Hippocampal formation (tissue), 2 donors: Measurements from ENCODE around the gene CA4.
A peak's percentile ranks its signal among the peaks of the same experiment; 100 is the strongest.

Experiments used
- DNase-seq, 2 donors: peaks; one replicate each; lab custom pipeline; 2025; lab: John Stamatoyannopoulos, UW

Gene CA4

DNA sequence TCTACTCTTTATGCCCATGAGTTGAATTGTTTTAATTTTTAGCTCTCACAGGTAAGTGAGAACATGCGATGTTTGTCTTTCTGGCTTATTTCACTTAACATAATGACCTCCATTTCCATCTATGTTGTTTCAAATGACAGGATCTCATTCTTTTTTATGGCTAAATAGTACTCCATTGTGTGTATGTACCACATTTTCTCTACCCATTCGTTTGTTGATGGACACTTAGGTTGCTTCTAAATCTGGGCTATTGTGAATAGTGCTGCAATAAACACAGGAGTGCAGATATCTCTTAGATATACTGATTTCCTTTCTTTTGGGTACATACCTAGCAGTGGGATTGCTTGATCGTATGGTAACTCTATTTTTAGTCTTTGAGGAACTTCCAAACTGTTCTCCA lies 19.3 kb upstream of the CA4 start:
- no peak for DNase-seq

DNA sequence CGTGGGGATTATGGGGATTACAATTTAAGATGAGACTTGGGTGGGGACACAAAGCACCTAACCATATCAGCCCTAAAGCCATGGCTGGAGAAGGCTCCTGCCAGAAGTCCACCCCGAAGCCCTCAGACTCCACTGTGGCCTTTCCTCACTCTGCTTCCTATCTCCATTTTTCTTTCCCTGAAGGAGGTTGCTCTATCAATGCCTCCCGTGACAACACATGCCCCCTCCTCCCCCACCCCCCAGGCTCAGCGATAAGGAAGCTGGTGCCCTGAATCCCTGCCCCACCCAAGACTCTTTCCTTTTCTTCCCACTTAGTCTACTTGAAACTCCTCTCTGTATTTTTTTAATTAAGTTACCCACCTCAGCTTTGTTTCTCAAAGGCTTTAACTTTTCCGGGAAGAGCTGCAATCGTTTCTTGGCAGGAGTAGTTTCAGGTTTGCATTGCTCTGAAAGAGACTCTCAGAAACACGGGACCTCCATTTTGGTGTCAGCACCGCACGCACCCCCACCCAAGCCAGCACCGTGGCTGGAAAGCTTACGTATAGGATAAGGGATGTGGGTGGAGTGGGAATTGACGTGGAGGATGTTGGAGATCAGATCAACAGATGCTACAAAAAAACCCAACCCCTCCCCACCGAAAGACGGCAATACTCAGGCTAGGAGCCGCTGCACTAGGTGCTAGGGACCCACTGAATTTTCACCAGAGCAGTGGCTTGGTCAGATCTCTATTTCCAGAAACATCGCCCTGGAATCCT lies 15.2 kb upstream of the CA4 start:
- no peak for DNase-seq

DNA sequence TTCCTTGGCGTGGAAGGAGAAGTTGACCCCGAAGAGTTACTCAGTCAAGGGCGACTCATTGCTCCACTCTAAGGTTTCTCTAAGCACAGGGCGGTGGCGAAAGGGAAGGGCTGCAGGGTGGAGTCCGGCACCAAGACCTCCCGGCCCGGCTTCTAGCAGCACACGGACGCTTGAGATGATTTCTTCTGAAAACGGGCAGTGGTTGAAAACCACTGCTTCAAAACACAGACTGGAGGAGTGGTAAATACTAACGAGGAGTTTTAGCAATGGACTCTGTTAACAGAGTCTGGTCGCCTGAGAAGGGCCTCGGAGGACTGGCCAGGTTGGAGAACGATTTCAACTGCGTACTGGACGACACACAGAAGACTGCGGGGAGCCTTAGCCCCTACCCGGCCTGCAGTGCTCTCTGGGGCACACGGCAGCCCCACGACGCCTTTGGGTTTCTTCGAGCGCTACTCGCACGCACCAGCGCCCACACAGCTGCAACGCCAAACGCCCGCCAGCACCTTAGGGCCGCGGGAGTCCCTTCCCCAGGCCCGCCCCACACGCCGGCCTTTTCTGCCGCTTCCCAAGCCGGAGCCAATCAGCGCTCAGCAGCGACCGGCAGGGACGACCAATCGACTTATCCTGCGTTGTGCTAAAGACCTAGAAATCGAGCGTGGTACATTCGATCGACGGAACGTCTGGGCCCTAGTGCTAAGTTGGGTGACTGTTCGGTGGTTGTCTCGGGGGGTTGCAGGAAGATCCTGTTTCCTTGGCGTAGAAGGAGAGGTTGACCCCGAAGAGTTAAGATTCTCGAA lies 14.4 kb upstream of the CA4 start:
- peak; percentile 84 to 85 for DNase-seq

DNA sequence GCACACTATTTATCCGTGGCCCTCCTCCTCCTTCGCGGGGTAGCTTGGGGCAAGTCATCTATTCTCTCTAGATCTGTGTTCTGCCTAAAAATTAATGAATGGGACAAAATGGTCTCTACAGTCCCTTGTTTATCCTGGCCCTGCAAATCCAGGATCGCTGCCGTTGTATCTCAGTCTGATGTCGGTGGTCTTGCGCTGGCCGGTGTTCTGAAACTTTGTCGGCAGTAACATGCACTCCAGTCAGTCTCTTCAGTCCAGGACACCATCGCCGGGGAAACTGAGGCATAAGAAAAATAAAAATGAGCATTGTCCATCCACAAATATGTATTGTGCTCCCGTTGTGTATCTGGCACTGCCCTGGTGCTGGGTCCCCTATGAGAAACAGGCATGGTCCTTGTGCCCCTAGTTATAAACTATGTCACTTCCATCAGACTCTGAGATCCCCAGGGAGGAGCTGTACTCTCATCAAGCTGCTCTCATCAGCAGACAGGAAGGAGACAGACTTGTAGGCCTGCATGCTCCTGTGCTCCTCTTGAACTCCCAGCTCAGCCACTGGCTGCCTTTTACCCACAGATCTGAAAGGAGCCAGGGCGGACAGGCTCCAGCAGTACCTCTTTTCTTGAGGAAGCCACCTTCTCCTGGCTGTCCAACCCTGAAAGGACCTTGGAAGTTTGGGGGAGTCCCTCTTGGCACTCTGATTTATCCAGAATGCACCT lies 13.7 kb upstream of the CA4 start:
- no peak for DNase-seq

DNA sequence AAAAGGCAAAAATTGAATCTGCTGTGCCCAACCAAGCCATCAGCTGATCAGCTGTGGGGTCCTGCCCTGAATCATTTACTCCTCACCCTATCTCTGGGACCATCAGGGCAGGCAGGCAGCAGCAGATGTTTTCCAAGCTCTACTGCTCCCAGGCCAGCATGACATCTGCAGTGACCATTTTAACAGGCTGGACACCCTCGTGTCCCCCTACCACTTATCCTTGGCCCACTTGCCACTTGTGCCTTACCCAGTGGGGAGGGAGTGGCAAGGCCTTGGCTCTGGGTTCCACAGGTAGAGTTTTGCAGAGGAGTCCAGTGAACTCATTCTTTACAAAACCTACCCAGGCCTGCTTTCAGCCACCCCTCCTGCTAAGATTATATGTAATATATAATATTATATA lies 12.0 kb upstream of the CA4 start:
- no peak for DNase-seq

DNA sequence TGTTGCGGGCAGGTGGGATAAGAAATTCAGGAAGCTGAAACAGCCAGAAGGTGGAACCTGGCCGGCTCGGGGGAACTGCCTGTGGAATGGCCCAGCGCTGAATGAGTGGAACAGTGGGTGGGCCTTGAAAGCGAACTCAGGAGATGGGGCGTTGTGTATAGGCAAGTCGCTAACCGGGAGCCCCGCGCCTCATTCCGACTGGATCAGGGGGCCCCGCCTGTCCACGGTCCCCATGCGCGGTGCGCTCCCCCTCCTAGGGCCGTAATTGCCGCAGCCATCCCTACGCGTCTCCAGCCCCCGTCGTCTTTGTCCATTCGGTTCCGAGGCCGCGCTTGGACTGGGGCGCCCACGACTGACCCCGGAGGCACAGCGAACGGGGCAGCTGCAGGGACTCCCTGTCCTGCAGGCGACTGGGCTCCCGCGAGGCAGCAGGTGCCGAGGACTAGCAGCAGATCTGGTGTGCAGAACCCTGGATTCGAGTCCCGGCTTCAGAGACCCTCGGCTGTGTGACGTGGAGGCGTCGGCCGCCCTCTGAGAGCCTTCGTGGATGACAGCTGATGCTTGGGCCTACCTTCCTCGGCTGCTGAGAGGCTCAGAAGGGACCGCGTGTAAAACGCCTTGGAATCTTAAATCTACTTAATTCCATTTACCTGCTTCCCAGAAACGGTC lies 10.9 kb upstream of the CA4 start:
- no peak for DNase-seq

DNA sequence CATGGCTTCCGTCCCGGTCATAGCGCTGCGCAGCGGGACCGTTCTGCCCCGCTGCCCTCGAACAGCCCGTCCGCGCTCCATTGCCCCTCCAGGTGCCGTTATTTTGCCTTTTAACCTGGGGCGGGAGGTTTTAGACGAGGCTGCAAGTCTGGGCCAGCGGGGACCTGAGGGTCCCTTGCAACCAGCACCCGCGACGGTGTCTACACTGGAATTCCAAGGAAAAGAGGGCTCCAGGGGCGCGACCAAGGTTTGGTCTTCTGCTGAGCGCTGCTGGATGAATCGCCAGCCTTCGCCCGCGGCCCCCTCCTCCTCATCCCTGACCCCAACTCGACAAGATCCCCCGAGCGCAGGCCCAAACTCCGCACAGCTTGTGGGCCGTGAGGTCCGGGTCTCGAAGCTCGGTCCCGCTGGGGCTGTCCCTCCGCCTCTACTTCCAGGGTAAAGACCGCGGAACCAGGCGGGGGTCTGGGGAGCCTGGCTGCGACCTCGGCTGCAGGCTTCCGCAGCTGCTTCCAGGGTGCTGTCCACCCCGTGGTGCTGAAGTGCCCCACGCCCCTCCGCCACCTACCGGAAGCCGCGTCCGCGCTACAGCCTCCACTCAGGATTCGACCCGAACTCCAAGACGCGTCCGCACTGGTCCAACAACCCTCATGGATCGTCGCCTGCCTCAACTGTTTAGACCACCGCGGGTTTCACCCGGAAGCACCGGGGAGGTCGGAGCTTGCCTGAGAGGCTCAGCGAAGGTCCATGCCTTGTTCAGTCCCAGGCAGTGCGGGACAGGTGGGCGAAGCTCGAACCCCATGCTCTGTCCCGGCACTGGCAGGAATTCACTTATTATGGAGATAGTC lies 10.1 kb upstream of the CA4 start:
- peak in 1 of 2 donors; percentile 41 for DNase-seq

DNA sequence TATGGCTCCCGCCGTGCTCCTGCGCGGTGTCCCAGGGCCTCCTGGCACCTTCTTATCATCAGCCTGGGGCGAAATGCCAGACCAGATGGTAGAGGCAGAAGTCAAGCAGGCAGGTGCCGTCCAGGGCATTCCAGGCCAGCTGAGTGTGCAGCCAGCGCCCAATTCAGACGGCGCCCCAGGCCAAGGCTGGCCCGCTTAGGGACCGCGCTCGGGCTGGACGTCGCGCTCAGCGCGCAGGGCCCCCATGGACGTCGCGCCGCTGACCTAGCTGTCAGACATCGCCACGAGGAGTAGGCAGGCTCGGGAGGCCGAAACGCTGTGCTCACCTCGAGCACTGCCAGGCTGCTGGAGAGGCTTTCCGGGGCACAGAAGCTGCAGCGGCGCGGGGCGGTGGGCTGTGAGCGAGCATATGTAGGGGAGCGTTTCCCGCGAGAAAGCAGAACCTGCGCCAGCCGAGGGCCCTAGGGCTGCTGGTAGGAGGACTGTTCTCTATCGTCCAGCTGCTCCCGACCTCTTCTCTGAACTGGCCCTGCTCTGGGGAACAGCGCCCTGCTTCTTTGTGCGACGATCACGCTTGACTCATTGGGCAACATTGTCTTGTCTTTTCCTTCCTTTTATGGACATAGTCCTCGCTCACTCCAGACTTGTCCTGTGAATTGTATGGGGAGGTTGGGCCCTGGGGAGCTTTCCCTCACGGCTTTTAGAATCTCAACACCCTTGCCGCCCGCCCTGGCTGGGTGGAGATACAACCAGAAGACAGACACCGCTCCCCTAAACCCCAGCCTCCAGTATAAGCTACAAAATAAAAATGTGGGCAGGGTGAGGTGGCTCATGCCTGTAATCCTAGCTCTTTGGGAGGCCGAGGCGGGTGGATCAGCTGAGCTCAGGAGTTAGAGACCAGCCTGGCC lies 8.4 kb upstream of the CA4 start:
- DNase-seq: no peak

DNA sequence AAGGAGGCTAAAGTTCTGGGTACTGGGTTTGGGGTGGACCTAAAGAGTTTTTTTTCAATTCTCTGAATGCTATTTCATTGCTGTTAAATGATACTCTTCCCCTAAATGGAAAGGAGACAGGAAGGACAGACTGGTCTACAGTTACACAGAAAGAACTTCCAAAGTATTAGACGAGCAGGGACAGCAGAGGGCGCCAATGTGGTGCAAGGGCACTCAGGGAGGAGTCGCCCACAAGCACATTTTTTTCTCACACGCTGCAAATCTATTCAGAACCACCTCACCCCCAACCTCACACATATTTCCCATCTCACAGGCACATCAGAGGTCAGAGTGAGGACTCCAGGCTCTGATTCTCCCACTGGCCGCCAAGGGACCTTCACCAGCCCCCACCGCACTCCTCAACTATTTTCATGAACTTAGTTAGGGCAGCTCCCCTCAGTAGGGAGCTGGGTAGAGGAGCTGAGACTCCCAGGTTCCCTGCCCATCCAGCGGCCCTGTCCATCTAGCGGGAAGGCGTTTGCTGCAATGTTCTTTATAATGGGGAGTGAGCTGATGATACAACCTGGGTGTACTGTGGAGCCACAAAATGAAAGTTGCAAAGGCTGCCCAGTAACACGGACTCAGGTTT lies 6.8 kb upstream of the CA4 start:
- DNase-seq: peak; percentile 72 to 77

DNA sequence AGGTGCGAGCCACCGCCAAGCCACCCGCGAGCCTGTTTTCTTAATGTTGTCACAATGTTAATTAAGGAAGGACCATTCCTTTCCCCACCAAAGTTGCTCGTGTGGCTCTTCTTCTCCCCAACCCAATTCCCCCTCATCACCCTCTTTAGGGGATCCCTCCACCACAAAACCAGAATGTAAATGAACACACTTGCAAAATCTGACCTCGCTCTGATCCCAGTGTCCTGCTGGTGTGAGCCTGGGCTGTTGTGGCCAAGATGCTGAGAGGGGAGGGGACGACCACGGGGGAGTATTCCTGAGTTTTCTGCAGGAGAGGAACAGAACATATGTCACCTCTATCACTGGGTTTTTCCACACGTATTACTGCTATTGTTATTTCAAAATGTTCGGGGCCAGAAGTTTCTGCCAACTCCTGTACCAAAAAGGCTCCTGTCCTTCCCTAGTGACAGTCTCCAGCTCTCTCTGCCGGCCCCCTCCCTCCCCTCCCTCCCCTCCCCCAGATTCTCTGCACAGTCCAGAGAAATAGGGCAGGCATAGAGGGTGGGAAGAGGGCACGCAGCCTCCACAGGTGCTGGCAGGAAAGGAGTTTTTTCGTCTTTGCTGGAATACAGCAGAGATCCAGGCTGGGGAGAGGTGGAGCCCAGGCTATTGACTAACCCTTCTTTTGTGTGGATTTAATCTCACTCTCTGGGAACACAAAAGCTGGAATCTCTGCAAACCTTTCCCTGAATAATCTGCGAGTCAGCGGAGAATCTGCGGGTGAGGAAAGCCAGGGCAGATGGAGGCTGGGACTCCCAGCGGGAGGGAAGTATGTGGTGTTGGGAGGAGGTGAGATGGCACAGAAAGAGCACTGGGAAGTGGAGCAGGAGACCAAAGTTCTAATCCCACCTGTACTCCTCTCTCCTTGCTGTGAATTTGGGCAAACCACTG lies 4.5 kb upstream of the CA4 start:
- DNase-seq: no peak

DNA sequence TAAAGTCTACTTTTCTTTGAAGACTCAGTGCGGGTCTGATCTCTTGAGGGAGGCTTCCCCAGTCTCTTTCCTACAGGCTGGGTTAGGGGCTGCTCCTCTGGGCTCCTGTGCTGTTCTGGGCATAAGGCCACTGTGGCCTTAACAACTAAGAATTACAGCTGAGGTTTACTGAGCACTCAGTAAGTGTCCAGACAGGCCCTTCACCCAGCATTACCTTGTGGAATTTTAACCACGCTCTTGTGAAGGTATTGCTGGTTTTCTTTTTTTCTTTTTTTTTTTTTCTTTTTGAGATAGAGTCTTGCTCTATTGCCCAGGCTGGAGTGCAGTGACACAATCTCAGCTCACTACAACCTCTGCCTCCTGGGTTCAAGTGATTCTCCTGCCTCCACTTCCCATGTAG lies 3.6 kb upstream of the CA4 start:
- no peak for DNase-seq

DNA sequence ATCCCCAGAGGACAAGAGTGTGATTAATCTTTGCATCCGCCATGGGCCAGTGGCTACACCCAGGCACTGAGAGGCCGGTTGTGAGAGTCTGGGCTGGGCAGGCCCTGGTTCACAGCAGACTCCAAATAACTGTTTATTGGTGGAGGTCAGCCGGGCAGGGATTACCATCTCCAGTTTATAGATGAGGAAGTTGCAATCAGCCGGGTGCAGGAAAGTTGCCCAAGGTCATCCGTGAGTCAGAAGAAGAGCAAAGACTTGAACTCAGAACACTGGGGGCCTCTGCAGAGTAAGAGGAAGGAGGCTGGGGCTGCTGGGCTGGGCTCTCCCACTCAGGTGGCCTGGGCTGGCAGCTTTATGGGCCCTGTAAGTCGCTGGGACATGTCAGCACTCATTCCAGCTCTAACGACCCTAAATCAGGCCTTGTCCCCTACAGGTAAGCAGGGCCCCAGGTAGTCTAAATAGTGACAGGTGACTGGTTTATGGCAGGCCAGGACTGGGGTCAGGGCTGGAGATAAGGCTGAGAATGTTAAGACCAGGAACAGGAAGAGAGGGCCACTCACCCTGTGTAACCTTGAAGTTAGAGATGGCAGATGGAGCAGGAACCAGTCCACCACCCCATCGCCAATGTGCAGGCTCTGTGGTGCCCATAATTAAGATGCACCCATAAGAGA lies 2.1 kb upstream of the CA4 start:
- DNase-seq: no peak

DNA sequence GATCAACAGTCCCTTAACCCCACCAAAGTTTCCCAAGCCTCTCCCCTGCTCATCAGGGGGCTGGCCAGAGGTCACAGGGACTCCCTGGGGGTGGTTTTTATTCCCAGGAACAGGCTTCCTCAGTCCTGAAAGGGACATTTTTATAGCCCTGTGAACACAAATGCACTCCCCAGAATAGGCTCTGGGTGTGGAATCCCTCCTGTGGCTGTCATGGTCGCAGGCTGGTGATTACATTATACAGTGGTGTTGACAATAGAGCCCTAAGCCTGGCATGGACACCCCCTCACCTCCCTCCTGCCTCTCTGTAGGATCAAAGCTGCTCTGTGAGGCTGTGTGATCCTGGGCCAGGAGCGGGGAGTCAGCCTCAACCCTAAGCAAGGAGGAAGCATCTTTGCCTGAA lies 1.4 kb upstream of the CA4 start:
- DNase-seq: no peak

DNA sequence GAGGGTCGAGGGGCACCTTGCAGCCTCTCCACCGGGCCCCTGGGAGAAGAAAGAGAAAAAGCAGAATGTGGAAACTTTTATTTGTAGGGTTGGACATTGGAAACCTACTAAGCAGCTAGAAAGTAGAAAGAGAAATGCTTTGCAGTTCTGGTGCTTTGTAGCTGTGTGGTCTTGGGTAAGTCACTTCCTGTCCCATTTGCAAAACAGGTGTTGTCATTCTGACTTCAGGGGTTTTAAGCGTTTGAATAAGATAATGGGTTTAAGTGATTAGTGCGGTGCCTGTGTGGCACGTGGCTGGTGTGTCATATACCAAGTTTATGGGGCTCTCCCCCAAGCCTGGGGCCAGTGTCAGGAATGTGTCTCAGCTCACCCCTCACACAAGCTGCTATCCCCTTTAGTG lies 1.6 kb downstream of the CA4 start:
- DNase-seq: no peak

DNA sequence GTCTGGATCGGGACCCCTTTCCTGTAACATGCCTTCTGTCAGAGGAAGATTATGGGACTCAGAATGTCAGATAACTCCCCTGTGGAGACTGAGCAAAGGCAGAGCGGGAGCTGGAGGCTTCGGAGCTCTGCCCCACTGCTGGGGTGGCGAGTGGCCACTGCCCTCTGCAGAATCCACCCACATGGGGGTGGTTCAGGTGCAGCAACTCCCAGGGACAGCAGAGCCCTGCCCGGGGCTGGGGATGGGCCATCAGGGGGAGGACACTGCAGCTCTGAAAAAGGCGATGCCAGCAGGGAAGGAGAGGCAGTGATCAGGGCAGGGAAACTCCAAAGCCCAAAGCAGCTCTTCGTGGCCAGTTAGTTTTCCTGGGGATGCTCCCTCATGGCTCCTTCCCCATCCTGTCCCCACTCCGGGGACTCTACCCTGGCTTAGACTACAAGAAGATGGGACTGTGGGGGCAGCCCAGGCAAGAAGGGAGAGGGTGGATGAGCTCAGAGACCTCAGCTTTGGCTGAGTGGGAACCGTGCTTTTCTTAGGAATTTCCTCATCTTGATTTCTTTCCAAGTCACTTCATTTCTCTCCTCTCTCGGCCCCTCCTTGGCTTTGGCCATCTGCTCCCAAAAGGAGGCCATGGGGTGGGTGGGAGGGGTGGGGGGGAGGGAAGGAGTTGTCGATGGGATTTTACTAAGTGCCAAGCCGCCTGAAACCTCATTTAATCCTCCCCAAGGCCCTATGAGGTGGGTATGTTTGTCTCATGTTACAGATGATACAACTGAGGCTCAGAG lies 4.0 kb downstream of the CA4 start:
- no peak for DNase-seq

DNA sequence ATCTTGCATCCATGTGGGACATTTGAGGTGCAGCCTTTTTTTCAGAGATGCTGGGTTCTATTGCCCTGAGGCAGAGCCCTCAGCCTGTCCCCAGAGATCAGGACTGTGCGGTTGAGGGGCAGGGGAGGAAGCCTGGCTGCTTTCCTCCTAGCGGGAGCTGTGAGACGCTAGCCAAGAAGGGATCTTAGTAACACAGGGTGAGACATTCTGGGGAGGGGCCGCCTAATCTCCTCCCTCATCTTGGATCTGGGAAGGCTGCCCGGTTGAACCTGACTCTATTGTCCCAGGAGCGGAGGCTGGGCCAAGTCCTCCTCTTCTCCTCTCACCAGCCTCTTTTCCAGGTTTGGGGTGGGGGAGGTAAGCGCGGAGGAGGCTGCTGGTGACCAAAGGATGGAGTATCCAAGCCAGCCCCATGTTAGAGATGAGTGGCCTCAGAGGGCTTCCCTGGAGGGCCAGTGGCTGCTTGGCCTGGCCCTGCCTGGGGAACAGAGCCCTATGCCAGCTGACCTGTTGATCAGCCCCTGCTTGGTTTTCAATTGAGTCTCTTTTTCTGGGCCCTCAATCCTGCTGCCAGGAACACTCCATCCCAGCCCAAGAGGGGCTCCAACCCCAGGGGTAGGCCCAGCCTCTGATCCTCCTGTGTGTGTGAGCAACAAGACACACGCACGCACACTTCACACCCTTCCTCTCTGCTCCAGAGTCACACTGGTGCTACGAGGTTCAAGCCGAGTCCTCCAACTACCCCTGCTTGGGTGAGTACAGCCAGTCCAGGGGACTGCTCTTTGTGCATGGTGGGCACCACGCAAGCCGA lies 5.0 kb downstream of the CA4 start:
- peak in 1 of 2 donors; percentile 24 for DNase-seq
